DOHH2 (cell line): ENCODE data around the gene PPP1CC.
"Not testable (repeated sequence)": the region's sequence is repeated elsewhere in the genome, so short reads cannot be mapped to it uniquely, and the experiment has no call there.

Experiments
- H3F3A ChIP-seq: fragments of 200-600 bp; sonication (generic), shearing (Covaris generic); 2 replicates; pipeline ENCODE4 v1.6.0; 2016; ENCODE audit warnings: antibody characterized with exemption, mild to moderate bottlenecking; ENCODE audit not compliant: control insufficient read depth, insufficient read depth
- H3K27ac ChIP-seq: fragments of 200-600 bp; sonication (generic); 2 replicates; pipeline ENCODE4 v1.5.1; 2014; ENCODE audit warnings: low read depth, mild to moderate bottlenecking, low read length, moderate library complexity
- H3K27me3 ChIP-seq: fragments of 200-600 bp; sonication (generic); 2 replicates; pipeline ENCODE4 v1.6.1; 2014; ENCODE audit warnings: mild to moderate bottlenecking, low read length, mixed read lengths; ENCODE audit not compliant: control insufficient read depth
- H3K36me3 ChIP-seq: fragments of 200-600 bp; sonication (generic); 2 replicates; pipeline ENCODE4 v1.6.1; 2014; ENCODE audit warnings: mild to moderate bottlenecking, low read length, moderate library complexity, mixed read lengths; ENCODE audit not compliant: control insufficient read depth
- H3K4me1 ChIP-seq: fragments of 200-600 bp; sonication (generic); 2 replicates; pipeline ENCODE4 v1.6.1; 2014; ENCODE audit warnings: mild to moderate bottlenecking, low read length, mixed read lengths; ENCODE audit not compliant: control insufficient read depth
- H3K4me2 ChIP-seq: fragments of 200-600 bp; sonication (generic); 2 replicates; pipeline ENCODE4 v1.6.0; 2014; ENCODE audit warnings: mild to moderate bottlenecking, low read length, moderate library complexity
- H3K4me3 ChIP-seq: fragments of 200-600 bp; sonication (generic); 2 replicates; pipeline ENCODE4 v1.5.1; 2014; ENCODE audit warnings: mild to moderate bottlenecking, low read length, mixed read lengths
- H3K79me2 ChIP-seq: fragments of 200-600 bp; sonication (generic); 2 replicates; pipeline ENCODE4 v1.6.1; 2014; ENCODE audit warnings: mild to moderate bottlenecking, low read length, mixed read lengths; ENCODE audit not compliant: control insufficient read depth
- H3K9me2 ChIP-seq: fragments of 200-600 bp; sonication (generic); replicated peaks from 2 replicates; pipeline ENCODE4 v1.6.1; 2014; ENCODE audit warnings: mild to moderate bottlenecking, low read length, mixed read lengths; ENCODE audit not compliant: control insufficient read depth
- H3K9me3 ChIP-seq: fragments of 200-600 bp; sonication (generic); 2 replicates; pipeline ENCODE4 v1.6.1; 2014; ENCODE audit warnings: antibody characterized with exemption, low read length, mixed read lengths; ENCODE audit not compliant: control insufficient read depth, insufficient read depth
- H4K20me1 ChIP-seq: fragments of 200-600 bp; sonication (generic); 2 replicates; pipeline ENCODE4 v1.6.0; 2014; ENCODE audit warnings: low read depth, mild to moderate bottlenecking, antibody characterized with exemption, low read length, moderate library complexity; ENCODE audit not compliant: control insufficient read depth, insufficient read depth
- CTCF ChIP-seq: fragments of 200-600 bp; sonication (generic); IDR thresholded peaks from one replicate; pipeline ENCODE4 v1.5.1; 2014; ENCODE audit warnings: antibody characterized with exemption, mild to moderate bottlenecking, low read depth, low read length; ENCODE audit not compliant: poor library complexity, severe bottlenecking
- EZH2phosphoT487 ChIP-seq: fragments of 200-600 bp; sonication (generic); IDR thresholded peaks from 2 replicates; pipeline ENCODE4 v1.6.1; 2017; ENCODE audit warnings: borderline replicate concordance, mild to moderate bottlenecking, antibody characterized with exemption, low read length, moderate library complexity, mixed read lengths

The PPP1CC gene

GRCh38 chr12:110737532-110737931 lies 5.2 kb downstream of the PPP1CC start:
- H4K20me1 ChIP-seq: peaks cover 57% of the 10 kb centered on the region
- H3K27ac ChIP-seq: no peak overlapping the region
- peak overlapping the region; percentile 82 for H3K4me2 ChIP-seq
- H3F3A ChIP-seq: peaks cover 14% of the 10 kb centered on the region; the same call in 1 of the 2 replicates
- no peaks in the 10 kb centered on the region for H3K9me3 ChIP-seq
- H3K4me1 ChIP-seq: peaks cover 38% of the 10 kb centered on the region
- no peak overlapping the region for H3K4me3 ChIP-seq
- no peak for TF ChIP-seq EZH2phosphoT487
- no peak for TF ChIP-seq CTCF
- peaks cover 96% of the 10 kb centered on the region for H3K36me3 ChIP-seq
- H3K79me2 ChIP-seq: peaks cover 100% of the 10 kb centered on the region
- H3K9me2 ChIP-seq: no peaks in the 10 kb centered on the region
- H3K27me3 ChIP-seq: no peaks in the 10 kb centered on the region

GRCh38 chr12:110737016-110737415 lies 5.7 kb downstream of the PPP1CC start:
- not testable (repeated sequence) for H3K4me2 ChIP-seq
- H4K20me1 ChIP-seq: peaks cover 61% of the 10 kb centered on the region
- peaks cover 38% of the 10 kb centered on the region for H3K4me1 ChIP-seq

GRCh38 chr12:110733900-110734299 lies 8.8 kb downstream of the PPP1CC start:
- Histone ChIP-seq H3K4me2 (no peak overlapping the region), H3K4me3 (no peak overlapping the region)
- TF ChIP-seq EZH2phosphoT487 (no peak), CTCF (no peak)

More at GRCh38 chr12:110737016-110737415, 5.7 kb downstream of the PPP1CC start:
- not testable (repeated sequence) for H3K27me3 ChIP-seq, H3K9me3 ChIP-seq, H3K4me3 ChIP-seq, H3K9me2 ChIP-seq, H3K27ac ChIP-seq
- Histone ChIP-seq H3K79me2 (peaks cover 100% of the 10 kb centered on the region), H3F3A (peaks cover 15% of the 10 kb centered on the region; the same call in 1 of the 2 replicates), H3K36me3 (peaks cover 96% of the 10 kb centered on the region)

GRCh38 chr12:110733089-110733715 lies 9.5 kb downstream of the PPP1CC start:
- no peak overlapping the region for H3K27ac ChIP-seq
- no peak overlapping the region for H3K4me2 ChIP-seq
- H3K4me1 ChIP-seq: peaks cover 12% of the 10 kb centered on the region
- H4K20me1 ChIP-seq: peaks cover 56% of the 10 kb centered on the region
- H3K9me2 ChIP-seq: no peaks in the 10 kb centered on the region
- H3K36me3 ChIP-seq: peaks cover 97% of the 10 kb centered on the region
- H3K4me3 ChIP-seq: no peak overlapping the region
- H3K9me3 ChIP-seq: no peaks in the 10 kb centered on the region
- TF ChIP-seq CTCF: no peak
- TF ChIP-seq EZH2phosphoT487: no peak
- H3K27me3 ChIP-seq: no peaks in the 10 kb centered on the region
- H3F3A ChIP-seq: peaks cover 21% of the 10 kb centered on the region; the same call in 1 of the 2 replicates
- peaks cover 100% of the 10 kb centered on the region for H3K79me2 ChIP-seq

More at GRCh38 chr12:110733900-110734299, 8.8 kb downstream of the PPP1CC start:
- Histone ChIP-seq H4K20me1 (peaks cover 56% of the 10 kb centered on the region; the same call in 1 of the 2 replicates), H3K9me2 (no peaks in the 10 kb centered on the region), H3F3A (peaks cover 21% of the 10 kb centered on the region; the same call in 1 of the 2 replicates), H3K36me3 (peaks cover 97% of the 10 kb centered on the region), H3K4me1 (peaks cover 19% of the 10 kb centered on the region), H3K27ac (no peak overlapping the region), H3K79me2 (peaks cover 100% of the 10 kb centered on the region), H3K9me3 (no peaks in the 10 kb centered on the region), H3K27me3 (no peaks in the 10 kb centered on the region)
